ENCODE results near the gene SLC9A5. TPM values are rescaled to one million over a fixed set of nuclear protein-coding genes. Genes with fewer than 3 reads are reported as not detected.

SLC9A5 gene
- polyA plus RNA-seq, 4 donors: 2.9 to 3.9 (median 3.4) TPM

DNA sequence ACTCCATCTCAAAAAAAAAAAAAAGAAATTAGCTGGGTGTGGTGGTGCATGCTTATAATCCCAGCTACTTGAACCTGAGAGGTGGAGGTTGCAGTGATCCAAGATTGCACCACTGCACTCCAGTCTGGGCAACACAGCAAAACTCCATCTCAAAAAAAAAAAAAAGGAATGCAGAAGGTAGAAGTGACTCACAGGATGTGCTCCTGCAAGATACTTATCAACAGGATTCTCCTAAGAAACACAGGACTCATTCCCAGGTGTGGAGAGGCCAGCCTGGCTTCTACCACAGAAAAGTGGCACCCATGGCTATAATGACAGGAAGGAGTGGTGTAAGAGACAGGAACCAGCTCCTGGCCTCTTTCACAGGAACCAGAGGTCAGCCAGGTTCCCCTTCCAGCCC lies 36.0 kb upstream of the SLC9A5 start:
- no peak for DNase-seq (ENCODE audit: low read depth in 4 of 4, low spot score in 3 of 4)

DNA sequence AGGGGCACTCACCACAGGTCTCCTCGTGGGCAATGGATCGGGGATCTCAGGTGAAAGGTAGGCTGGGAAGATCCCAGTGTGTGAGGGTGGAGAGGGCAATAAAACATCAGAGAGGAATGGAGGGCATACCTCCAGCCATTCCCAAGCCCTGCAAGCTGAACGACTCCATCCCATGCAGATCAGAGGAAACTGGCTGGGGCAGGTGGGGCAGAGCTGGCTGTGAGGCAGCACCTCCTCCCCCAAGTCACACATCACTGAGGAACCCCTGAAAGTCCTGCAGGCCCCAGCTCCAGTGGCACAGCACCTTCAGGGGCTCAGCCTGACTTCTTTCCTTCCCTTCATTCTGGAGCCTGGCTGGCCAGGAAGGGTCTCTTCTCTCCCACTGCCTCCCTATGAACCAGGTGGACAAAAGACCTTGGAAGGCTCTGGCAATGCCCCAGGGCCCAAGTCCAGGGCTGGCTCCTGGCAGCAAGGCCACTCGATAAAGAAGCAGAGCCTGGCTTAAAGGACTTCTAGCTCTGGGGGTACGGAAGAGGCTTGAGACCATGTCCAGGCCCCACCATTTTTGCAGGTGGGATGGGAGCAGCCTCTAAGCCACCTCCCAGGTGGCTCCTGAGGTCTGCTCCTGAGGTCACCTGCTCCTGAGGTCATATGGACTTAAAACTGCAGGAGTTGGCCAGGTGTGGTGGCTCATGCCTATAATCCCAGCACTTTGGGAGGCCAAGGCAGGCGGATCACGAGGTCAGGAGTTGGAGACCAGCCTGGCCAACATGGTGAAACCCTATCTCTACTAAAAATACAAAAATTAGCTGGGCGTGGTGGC lies 35.4 kb upstream of the SLC9A5 start:
- no peak for DNase-seq (ENCODE audit: low read depth in 4 of 4, low spot score in 3 of 4)

DNA sequence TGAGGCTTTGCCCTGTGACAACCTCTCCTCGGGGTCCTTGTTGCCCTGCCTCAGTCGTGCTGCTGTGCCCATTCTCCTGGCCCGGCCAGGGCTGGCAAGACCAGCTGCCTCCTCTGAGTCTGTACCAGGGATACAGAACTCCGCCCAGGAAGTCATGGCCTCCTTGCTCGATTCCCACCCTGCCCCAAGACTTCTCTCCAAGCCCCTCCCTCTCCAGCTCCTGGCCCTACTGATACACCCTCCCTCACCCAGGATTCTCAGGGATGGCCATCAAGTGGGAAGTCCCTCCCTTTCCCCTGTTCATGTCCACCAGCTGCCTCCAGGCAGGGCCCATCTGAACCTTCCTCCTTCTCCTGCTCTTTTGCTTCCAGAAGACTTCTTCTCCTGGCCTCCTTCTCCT lies 33.1 kb upstream of the SLC9A5 start:
- DNase-seq (ENCODE audit: low read depth in 4 of 4, low spot score in 3 of 4): no peak

DNA sequence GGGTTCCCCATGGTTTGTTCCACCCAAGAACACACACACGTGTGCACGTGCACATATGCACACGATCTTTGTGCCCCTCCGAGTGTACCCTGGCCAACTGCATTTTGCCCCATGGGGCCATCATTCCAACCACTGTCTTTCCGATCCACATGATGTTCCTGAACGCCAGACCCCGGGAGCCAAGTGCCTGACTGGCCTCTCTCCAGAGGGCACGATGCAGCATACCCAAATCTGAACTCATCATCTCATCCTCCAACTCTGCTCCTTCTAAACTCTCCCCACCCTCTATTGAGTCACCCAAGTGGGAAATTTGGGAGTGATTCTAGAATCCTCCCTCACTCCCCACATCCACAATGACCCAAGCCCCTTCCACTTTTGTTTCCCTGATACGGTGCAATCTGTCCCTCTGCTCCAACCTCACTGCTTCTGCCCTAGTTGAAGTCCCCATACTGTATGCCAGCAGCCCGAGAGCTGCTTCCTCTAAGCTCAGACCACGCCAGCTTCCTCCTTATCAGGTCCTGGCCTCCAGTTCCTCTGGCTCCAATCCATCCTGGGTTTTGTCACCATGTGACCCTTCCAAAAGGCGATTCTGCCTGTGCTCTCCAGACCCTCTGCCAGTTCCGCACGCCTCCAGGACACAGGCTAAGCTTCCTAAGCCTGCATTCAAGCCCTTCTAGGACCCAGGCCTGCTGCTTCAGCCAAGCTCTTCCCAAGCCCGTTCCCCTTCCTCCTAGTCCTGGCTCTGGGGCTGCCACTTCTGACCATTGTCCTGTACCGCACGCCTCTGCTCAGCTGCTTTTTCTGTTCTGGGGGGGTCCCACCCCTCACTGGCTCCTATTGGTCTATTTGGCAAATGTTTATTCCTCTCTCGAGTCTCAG lies 31.9 kb upstream of the SLC9A5 start:
- DNase-seq (ENCODE audit: low read depth in 4 of 4, low spot score in 3 of 4): no peak

DNA sequence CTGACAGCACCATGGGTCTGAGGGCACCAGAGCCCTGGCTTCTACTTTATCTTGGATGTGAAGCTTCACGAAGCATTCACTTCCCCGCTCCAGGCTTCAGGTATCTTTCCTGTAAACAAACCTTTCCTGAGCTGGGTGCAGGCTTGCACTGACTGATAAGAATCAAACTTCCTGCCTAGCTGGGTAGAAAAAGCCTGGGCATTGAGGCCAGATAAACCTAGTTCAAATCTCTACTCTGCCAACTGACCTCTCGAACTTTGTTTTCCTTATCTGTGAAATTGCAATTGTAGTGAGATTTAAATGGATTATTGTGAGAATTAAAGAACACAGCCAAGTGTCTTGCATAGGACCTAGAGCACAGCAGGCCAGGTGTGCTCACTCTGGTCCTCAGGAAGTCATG lies 24.8 kb upstream of the SLC9A5 start:
- no peak for DNase-seq (ENCODE audit: low read depth in 4 of 4, low spot score in 3 of 4)

DNA sequence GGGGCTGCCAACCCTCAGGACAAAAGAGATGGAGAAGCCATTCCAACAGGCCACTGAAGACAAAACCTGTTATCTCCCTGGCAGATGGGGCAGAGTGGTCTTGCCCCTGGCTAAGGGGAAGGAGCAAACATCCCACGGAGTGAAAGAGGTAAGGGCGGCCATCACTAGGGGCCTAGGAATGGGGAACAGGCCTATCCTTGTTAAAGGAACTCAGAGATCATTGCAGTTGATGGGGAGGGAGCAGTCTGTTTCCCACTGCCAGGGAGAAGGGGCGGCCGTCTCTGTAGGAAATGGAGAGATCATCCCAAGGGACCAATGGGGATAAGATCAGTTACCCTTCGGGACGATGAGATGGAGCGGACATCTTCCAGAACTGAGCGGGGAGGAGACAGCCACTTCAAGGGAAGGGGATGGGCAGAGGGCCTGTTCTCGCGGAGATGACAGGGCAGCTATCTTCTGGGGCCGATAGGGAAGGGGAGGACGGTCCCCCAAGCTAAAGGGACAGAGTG lies 22.4 kb upstream of the SLC9A5 start:
- DNase-seq (ENCODE audit: low read depth in 4 of 4, low spot score in 3 of 4): no peak

DNA sequence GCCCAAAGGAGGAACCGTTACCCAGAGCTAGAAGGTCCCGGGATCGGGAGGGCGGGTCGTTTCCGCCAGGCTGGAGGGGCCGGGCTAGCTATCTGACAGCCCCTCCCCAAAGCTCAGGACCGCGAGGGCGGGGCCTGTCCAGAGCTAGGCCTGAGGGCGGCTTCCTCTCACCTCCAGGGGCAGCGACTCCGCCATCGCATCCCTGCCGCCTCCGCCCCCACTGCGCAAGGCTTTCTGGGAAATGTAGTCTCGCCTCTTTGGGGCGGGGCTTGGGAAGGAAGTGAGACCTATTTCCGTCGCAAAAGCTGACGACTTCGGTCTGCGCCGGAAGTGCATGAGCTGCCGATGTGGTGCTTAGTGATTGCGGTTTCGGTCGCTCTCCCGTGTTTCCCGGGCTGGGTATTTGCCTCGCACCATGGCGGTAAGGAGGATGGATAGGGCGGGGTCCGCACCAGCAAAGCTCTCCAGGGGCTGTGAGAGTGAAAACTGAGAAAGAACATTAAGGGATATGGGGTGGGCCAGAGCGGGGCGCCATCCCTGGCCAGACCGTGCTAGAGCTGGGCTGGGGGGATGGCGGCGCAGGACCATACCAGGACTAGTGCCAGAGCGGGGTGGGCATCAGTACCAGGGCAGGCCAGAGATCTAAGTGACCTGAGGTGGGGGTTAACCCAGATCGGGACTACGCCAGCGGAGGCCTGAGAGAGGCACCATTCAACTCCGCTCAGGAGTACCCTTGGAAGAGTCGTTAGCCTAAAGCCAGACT lies 21.8 kb upstream of the SLC9A5 start, which contains the start of gene TMEM208:
TMEM208 (plus strand) TSS at position 327 of the 763 bp plus-strand sequence; CDS start at position 416, 89 bp downstream.
- peak; percentile 97 to 99 (median 98) for DNase-seq (ENCODE audit: low read depth in 4 of 4, low spot score in 3 of 4)

DNA sequence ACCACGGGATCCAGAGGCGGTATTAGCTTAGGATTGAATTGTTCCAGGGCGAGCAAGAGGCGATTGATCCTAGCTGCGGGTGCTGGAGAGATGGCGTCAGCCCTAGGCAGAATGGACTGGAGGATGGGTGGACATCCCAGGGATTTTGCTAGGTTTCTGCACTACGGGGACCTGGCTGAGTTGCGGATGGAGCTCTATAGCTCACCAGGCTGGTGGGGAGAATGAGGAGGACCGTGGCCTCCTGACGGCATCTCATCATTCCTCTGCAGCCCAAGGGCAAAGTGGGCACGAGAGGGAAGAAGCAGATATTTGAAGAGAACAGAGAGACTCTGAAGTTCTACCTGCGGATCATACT lies 21.2 kb upstream of the SLC9A5 start:
- no peak for DNase-seq (ENCODE audit: low read depth in 4 of 4, low spot score in 3 of 4)

DNA sequence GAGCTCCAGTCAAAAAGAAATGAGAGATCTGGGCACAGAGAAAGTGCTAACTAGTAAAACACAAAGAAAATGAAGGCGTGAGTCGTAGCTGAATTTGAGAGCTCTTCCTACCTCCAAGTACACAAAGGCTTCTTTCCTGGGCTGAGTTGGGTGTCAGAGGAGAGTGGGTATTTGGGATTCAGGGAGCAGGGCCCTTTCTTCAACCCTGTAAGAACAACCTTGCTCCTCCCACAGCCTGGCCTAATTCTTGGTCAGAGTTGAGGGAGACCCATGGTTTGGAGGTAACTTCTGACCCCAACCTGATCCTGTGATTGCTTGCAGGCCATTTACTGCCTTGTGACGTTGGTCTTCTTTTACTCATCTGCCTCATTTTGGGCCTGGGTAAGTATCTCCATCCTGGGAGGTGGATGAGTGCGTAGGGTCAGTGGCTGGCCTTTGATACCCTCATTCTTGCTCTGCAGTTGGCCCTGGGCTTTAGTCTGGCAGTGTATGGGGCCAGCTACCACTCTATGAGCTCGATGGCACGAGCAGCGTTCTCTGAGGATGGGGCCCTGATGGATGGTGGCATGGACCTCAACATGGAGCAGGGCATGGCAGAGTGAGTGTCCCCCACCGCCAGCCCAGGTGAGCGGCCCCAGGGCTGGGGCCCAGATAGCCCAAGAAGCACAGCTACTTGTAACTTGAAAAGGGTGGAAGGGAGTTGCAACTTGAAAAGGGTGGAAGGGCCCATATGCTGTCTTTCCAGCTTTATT lies 20.6 kb upstream of the SLC9A5 start:
- DNase-seq (ENCODE audit: low read depth in 4 of 4, low spot score in 3 of 4): no peak

DNA sequence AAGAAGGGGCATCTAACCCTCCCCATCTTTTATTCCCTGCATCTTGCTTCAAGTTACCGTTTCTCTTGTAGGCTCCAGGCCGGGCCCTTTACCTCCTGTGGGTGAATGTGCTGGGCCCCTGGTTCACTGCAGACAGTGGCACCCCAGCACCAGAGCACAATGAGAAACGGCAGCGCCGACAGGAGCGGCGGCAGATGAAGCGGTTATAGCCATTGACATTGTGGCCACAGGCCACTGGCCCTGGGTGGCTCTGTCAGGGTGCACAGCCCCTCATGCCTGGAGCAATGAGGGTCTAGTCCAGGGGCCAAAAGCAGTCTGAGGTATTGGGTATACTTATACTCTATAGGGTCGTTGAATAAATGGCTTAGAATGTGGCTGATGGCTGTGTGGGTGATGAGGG lies 19.9 kb upstream of the SLC9A5 start:
- DNase-seq (ENCODE audit: low read depth in 4 of 4, low spot score in 3 of 4): no peak

DNA sequence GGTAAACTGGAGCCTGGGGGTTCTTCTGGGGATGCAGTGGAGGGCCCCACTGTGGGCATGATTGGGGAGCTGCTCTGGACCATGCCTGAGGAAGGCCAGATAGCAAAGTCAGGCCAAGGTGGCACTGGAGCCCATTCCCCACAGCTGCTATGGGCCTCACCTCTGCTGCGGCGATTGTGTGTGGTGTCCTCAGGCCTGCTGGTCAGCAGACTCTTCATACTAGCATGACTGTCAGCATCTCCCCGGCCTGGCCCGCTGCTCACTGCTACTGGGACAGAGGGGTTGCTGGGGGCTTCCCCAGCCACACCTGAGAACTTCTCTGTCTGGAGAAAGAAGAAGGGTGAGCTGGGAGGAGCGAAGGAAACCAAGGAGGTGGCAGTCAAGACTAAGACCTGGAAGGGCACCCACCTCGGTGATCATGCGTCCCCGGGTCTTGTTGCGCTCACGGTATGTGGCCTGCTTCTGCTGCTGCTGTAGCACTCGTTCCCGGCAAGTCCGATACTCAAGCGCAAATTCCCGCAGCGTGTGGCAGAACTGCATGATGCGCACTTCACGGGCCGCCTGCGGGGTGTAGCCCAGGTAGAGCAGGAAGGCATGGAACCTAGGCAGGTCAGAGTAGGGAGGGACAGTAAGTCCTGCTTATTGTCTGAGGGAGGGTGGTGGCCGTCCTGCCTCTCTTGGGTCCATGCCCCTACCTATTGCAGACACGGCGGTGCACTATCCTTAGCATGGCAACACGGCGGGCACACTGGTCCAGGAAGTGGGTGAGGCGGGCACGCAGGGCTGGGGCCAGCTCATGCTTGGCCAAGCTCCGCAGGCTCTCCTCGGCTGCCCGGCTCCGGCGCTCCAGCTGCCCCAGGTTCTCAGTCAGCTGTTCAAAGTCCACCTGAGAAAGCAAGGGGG lies 18.6 kb upstream of the SLC9A5 start:
- no peak for DNase-seq (ENCODE audit: low read depth in 4 of 4, low spot score in 3 of 4)

DNA sequence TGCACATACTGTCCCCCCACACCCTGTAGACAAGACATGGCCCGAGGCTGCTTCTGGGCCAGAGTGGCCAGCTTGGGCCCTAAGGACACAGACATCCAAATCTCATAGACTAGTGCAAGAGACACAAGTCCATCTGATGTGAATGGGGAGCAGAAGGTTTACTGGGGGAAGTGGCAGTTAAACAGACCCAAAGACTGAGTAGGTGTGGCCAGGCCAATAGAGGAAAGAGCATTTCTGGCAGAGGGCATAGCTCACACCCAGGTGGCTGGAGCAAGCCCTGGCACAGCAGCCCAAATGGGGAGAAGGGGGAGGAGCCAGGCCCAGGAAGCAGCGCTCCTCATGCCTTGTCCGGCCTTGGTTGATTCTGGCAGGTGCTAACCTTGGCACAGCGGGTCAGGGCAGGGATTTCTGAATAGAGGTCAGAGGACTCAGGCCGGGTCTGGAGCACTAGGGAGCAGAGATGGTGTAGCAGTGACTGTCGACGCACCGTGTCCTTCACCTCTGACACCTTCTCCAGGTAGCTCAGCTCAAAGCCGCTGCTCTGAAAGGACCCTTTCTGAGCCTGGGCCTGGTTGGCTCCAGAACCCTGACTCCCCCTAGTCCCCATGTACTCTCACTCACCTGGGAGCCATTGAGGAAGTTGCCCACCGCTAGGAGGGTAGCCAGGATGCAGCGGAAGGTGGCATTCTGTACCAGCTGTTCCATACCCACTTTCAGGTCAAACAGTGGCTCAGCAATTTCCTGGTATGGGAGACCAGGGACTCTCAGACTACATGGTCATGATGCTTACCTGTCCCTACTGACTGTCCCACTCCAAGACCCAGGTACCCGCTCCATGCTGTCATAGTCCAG lies 17.7 kb upstream of the SLC9A5 start:
- no peak for DNase-seq (ENCODE audit: low read depth in 4 of 4, low spot score in 3 of 4)

DNA sequence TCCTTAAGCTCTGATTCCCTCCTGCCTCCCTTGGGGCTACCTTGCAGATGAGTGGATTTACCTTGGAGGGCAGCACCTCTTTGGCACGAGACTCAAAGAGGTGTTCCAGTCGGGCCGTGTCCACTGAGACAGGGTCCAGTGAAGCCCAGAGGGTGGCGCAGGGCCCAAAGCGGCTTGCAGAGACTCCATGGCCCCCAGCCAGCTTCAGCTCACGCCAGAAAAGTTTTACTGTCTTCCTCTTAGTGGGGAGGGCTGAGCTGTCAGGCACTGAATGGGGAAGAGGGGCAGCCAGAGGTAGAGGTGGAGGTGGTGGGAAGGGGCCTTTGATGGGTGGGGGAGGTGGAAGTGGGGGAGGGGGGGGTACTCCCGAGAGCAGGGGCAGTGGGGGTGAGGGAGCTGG lies 15.2 kb upstream of the SLC9A5 start:
- no peak for DNase-seq (ENCODE audit: low read depth in 4 of 4, low spot score in 3 of 4)

DNA sequence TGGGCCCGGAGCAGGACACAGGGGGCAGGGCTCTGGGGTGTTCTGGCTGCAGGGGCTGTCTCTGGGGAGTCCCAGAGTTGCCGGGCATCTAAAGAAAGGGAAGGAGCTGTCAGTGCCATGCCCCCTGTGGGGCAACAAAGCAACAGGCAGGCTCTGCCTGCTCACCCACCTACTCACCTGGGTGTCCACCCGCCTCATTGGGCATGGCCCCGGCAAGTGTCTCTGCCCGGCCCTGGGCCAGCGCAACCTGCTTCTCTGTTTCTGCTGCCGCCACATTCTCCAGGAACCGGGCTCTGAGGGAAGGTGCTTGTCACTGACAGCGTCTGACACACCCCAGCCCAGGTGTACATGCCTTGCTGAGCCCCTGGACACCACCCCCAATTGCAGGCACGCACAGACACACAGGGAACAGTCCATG lies 14.6 kb upstream of the SLC9A5 start:
- DNase-seq (ENCODE audit: low read depth in 4 of 4, low spot score in 3 of 4): no peak

DNA sequence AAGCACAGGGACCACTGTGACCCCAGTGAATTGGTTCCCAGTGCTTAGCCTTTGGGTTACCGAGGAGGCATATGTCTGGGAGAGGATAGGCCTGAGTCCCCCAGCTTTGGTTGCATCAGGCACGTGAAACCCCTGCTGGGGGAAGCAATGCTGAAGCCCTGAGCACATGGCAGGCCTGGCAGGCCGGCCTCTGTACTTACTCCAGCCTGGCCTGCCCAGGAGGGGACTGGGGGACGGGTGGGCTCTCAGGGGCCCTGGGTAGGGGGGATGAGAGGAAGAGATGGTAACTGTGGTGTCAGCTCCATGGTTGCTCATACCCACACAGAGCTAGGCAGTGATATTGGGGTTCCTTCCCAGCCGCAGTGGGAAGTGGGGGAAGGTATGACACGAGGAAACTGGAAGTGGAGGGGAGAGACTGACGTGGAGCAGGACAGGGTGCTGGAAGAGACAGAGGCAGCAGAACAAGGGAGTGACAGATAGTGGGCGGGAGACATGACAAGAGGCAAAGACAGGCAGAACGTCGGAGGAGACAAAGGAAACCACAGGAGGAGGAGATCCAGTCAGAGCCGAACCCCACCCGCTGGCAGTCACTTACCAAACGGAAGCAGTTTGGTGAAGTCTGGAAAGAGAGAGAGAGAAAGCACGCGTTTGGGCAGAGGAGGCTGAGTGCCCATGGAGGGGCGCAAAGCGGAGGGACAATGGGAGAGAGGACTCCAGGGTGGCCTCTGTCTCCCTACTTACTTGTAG lies 12.8 kb upstream of the SLC9A5 start:
- no peak for DNase-seq (ENCODE audit: low read depth in 4 of 4, low spot score in 3 of 4)

DNA sequence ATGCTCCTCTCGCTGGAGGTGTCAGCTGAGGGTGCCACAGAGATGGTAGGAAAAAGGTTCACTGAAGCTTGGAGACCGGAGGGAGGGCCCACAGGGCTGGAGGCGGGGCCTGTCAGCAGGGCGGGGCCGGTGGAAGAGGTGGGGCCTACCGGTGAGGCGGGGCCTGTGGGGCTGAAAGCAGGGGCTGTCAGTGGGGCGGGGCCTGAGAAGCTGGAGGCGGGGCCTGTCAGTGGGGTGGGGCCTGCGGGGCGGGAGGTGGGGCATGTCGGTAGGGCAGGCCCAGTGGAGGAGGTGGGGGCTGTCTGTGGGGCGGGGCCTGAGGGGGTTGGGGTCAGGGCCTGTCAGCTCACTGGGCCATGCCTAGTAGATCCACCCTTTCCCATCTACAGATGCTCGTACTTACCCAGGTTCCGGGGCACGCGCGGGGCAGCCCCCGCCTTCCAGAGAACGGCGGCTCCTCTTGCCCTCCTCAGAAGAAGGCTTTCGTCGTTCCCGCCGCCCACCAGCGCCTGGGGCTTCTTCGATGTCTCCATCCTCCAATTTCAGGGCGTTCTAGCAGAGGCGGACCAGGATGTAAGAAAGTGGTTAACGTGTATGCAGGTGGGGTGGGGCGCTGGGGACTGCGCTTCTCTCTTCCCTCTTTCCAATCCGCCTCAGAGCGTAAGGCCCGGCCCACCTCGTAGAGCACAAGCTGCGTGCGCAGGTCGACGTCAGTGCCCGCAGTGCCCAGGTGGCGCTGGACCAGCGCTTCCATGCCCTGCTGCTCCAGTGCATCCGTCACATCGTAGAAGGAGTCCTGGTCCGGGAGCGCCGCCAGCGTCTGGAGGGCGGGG lies 12.0 kb upstream of the SLC9A5 start:
- no peak for DNase-seq (ENCODE audit: low read depth in 4 of 4, low spot score in 3 of 4)

Measured in right renal pelvis (tissue), 4 donors.